Right hindlimb (tissue), 1 donor: ENCODE data around the gene IL1R1.
"Not testable (repeated sequence)": the region's sequence is repeated elsewhere in the genome, so short reads cannot be mapped to it uniquely, and the experiment has no call there.

Experiments
- DNase-seq: peaks from one replicate; pipeline ENCODE4 v3.0.0-alpha.2; 2018

IL1R1 gene

GRCh38 chr2:102111823-102112222 is 30.7 kb upstream of the IL1R1 start:
- DNase-seq = no peak

- no peak for DNase-seq
Measured at GRCh38 chr2:102112271-102112670, 30.3 kb upstream of the IL1R1 start.

GRCh38 chr2:102112692-102113665 is 29.6 kb upstream of the IL1R1 start:
- no peak for DNase-seq

- DNase-seq = no peak
Measured at GRCh38 chr2:102114290-102114721, 28.2 kb upstream of the IL1R1 start.

- no peak for DNase-seq
Measured at GRCh38 chr2:102114851-102115497, 27.6 kb upstream of the IL1R1 start.

GRCh38 chr2:102116630-102117471 is 25.7 kb upstream of the IL1R1 start:
- peak; percentile 37 for DNase-seq

GRCh38 chr2:102117472-102117858 is 25.1 kb upstream of the IL1R1 start:
- peak; percentile 74 for DNase-seq

- no peak for DNase-seq
Measured at GRCh38 chr2:102119255-102119654, 23.3 kb upstream of the IL1R1 start.

- DNase-seq = no peak
Measured at GRCh38 chr2:102120261-102120660, 22.3 kb upstream of the IL1R1 start.

- DNase-seq = no peak
Measured at GRCh38 chr2:102120701-102121159, 21.8 kb upstream of the IL1R1 start.

- no peak for DNase-seq
Measured at GRCh38 chr2:102122115-102122514, 20.4 kb upstream of the IL1R1 start.

- DNase-seq = no peak
Measured at GRCh38 chr2:102122909-102123308, 19.6 kb upstream of the IL1R1 start.

- DNase-seq = not testable (repeated sequence)
Measured at GRCh38 chr2:102124421-102124820, 18.1 kb upstream of the IL1R1 start.

GRCh38 chr2:102126169-102126568 is 16.4 kb upstream of the IL1R1 start:
- no peak for DNase-seq

GRCh38 chr2:102126660-102127059 is 15.9 kb upstream of the IL1R1 start:
- no peak for DNase-seq

- no peak for DNase-seq
Measured at GRCh38 chr2:102129082-102129481, 13.5 kb upstream of the IL1R1 start.

GRCh38 chr2:102129951-102130646 is 12.4 kb upstream of the IL1R1 start:
- DNase-seq = no peak

- DNase-seq = no peak
Measured at GRCh38 chr2:102130647-102130991, 11.9 kb upstream of the IL1R1 start.

- DNase-seq = no peak
Measured at GRCh38 chr2:102131564-102131963, 11.0 kb upstream of the IL1R1 start.

- no peak for DNase-seq
Measured at GRCh38 chr2:102137138-102137537, 5.4 kb upstream of the IL1R1 start.

- DNase-seq = no peak
Measured at GRCh38 chr2:102138331-102138730, 4.2 kb upstream of the IL1R1 start.

- no peak for DNase-seq
Measured at GRCh38 chr2:102139851-102140250, 2.7 kb upstream of the IL1R1 start.

GRCh38 chr2:102140377-102140776 is 2.2 kb upstream of the IL1R1 start:
- DNase-seq = no peak
